ENCODE measurements around the gene AMPD3.

DNA sequence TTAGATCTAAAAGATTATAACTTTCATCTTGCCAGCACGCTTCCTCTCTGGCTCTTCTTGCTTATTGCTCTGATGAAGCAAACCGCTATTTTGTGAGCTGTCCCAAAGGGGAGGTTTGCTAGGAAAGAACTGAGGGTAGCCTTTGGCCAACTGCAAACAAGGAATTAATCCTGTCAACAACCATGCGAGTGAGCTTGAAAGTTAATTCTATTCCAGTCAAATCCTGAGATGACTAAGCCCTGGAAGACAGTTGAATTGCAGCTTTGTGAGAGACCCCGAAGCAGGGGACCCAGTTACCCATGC, 96.2 kb downstream of the AMPD3 start:
- TF ChIP-seq, protein P1, sequence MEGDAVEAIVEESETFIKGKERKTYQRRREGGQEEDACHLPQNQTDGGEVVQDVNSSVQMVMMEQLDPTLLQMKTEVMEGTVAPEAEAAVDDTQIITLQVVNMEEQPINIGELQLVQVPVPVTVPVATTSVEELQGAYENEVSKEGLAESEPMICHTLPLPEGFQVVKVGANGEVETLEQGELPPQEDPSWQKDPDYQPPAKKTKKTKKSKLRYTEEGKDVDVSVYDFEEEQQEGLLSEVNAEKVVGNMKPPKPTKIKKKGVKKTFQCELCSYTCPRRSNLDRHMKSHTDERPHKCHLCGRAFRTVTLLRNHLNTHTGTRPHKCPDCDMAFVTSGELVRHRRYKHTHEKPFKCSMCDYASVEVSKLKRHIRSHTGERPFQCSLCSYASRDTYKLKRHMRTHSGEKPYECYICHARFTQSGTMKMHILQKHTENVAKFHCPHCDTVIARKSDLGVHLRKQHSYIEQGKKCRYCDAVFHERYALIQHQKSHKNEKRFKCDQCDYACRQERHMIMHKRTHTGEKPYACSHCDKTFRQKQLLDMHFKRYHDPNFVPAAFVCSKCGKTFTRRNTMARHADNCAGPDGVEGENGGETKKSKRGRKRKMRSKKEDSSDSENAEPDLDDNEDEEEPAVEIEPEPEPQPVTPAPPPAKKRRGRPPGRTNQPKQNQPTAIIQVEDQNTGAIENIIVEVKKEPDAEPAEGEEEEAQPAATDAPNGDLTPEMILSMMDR (IDR thresholded peaks at IDR 0.05) = no peak
- no peak for TF ChIP-seq EZH2 (IDR thresholded peaks at IDR 0.05; ENCODE audit: borderline replicate concordance, insufficient read depth, low read depth, low read length, poor library complexity, severe bottlenecking)
